ENCODE data around the gene GAK. TPM values are rescaled to one million over a fixed set of nuclear protein-coding genes. Genes with fewer than 3 reads are reported as not detected.
A peak's percentile ranks its signal among the peaks of the same experiment; 100 is the strongest.
"Not testable (repeated sequence)": the region's sequence is repeated elsewhere in the genome, so short reads cannot be mapped to it uniquely, and the experiment has no call there.

GAK gene
- total RNA-seq, 1 experiment from 2014 or later: 71.8 TPM

- no peak for DNase-seq (ENCODE audit: low spot score)
Observed at GRCh38 chr4:952881-953573, 20.9 kb upstream of the GAK start.

GRCh38 chr4:951594-952468 lies 19.7 kb upstream of the GAK start:
- no peak for DNase-seq (ENCODE audit: low spot score)

- no peak for DNase-seq (ENCODE audit: low spot score)
Observed at GRCh38 chr4:951186-951585, 19.1 kb upstream of the GAK start.

GRCh38 chr4:950136-951020 lies 18.3 kb upstream of the GAK start:
- no peak for DNase-seq (ENCODE audit: low spot score)

GRCh38 chr4:949656-950055 lies 17.5 kb upstream of the GAK start:
- no peak for DNase-seq (ENCODE audit: low spot score)

- no peak for DNase-seq (ENCODE audit: low spot score)
Observed at GRCh38 chr4:948936-949300, 16.8 kb upstream of the GAK start.

- DNase-seq (ENCODE audit: low spot score): no peak
Observed at GRCh38 chr4:948101-948935, 16.2 kb upstream of the GAK start.

- DNase-seq (ENCODE audit: low spot score): no peak
Observed at GRCh38 chr4:947491-947971, 15.4 kb upstream of the GAK start.

- DNase-seq (ENCODE audit: low spot score): no peak
Observed at GRCh38 chr4:946517-947471, 14.7 kb upstream of the GAK start.

GRCh38 chr4:946103-946450 lies 14.0 kb upstream of the GAK start:
- no peak for DNase-seq (ENCODE audit: low spot score)

GRCh38 chr4:945274-946102 lies 13.4 kb upstream of the GAK start:
- no peak for DNase-seq (ENCODE audit: low spot score)

GRCh38 chr4:939508-939907 lies 7.4 kb upstream of the GAK start:
- DNase-seq (ENCODE audit: low spot score): not testable (repeated sequence)

- peak; percentile 19 for DNase-seq (ENCODE audit: low spot score)
Observed at GRCh38 chr4:932713-933070, 576 bp upstream of the GAK start.

- peak; percentile 47 for DNase-seq (ENCODE audit: low spot score)
Observed at GRCh38 chr4:931194-931959, 739 bp downstream of the GAK start.

GRCh38 chr4:930827-931193 lies 1.3 kb downstream of the GAK start:
- no peak for DNase-seq (ENCODE audit: low spot score)

- DNase-seq (ENCODE audit: low spot score): no peak
Observed at GRCh38 chr4:930028-930551, 2.0 kb downstream of the GAK start.

GRCh38 chr4:929096-929765 lies 2.9 kb downstream of the GAK start:
- DNase-seq (ENCODE audit: low spot score): no peak

- DNase-seq (ENCODE audit: low spot score): not testable (repeated sequence)
Observed at GRCh38 chr4:927566-927965, 4.5 kb downstream of the GAK start.
